Aorta (tissue), 5 donors: ENCODE measurements around the gene ADGRA1. TPM values are rescaled to one million over a fixed set of nuclear protein-coding genes. Genes with fewer than 3 reads are reported as not detected.
"Not testable (repeated sequence)": the region's sequence is repeated elsewhere in the genome, so short reads cannot be mapped to it uniquely, and the experiment has no call there.

Experiments
- ATAC-seq: fragments of 200-7000 bp; cut with Tn5 transposase; one replicate; pipeline ENCODE4 v1.9.1; 2022; ENCODE audit warnings: moderate library complexity; ENCODE audit not compliant: low FRiP score
- DNase-seq, 2 donors: peaks; one replicate each; pipeline ENCODE4 v3.0.0-alpha.2; 2020
- H3K27ac ChIP-seq, 2 donors: one replicate each; pipeline ENCODE4 v1.5.1; 2013; ENCODE audit warnings: low read length in 2 of 2, mild to moderate bottlenecking in 2 of 2, moderate library complexity in 2 of 2, control low read depth in 1 of 2, inconsistent platforms in 1 of 2, low read depth in 1 of 2
- H3K27me3 ChIP-seq, 2 donors: one replicate each; pipeline ENCODE4 v1.6.1; 2013; ENCODE audit warnings: control low read depth in 1 of 2, low read length in 1 of 2, mild to moderate bottlenecking in 1 of 2, moderate library complexity in 1 of 2; ENCODE audit not compliant: insufficient read depth in 2 of 2, control insufficient read depth in 1 of 2
- H3K36me3 ChIP-seq, 2 donors: one replicate each; pipeline ENCODE4 v1.6.1; 2013; ENCODE audit warnings: control low read depth in 1 of 2, low read length in 1 of 2, mild to moderate bottlenecking in 1 of 2; ENCODE audit not compliant: insufficient read depth in 2 of 2, control insufficient read depth in 1 of 2
- H3K4me1 ChIP-seq, 2 donors: one replicate each; pipeline ENCODE4 v1.6.1; 2013; ENCODE audit warnings: low read length in 2 of 2, control low read depth in 1 of 2, mild to moderate bottlenecking in 1 of 2, moderate library complexity in 1 of 2; ENCODE audit not compliant: insufficient read depth in 2 of 2, control insufficient read depth in 1 of 2
- H3K4me3 ChIP-seq, 2 donors: one replicate each; pipeline ENCODE4 v1.5.1; 2013; ENCODE audit warnings: low read length in 2 of 2, control low read depth in 1 of 2, mild to moderate bottlenecking in 1 of 2
- H3K9me3 ChIP-seq: one replicate; pipeline ENCODE4 v1.6.1; 2013; ENCODE audit warnings: mild to moderate bottlenecking, low read length; ENCODE audit not compliant: control insufficient read depth
- WGBS, 2 donors: extraction: QIAGEN DNeasy Blood & Tissue Kit; methylation state at CpG; one replicate each; pipeline ENCODE4 v1.1.7; 2013; 5-methylcytosine and 5-hydroxymethylcytosine counted together
- intact Hi-C, 2 donors: fragments of 100-400 bp; cut with DNase I; formaldehyde crosslinking; loops; one replicate each; pipeline versions ENCODE4 v1.14.2 to v1.15.0; 2022
- polyA plus RNA-seq, 2 donors: library from polyadenylated mRNA; stranded (reverse); fragments of 200-250 nt; gene quantifications; one replicate each; pipeline ENCODE4 v1.2.3, GENCODE V29; 2013
- total RNA-seq, 2 donors: library from RNA; stranded (reverse); fragmentation: NEBNext Ultra II Directional; extraction: Animal tissue kit (Norgen Biotek cat#: 25700); gene quantifications; one replicate each; pipeline ENCODE4 v1.2.1, GENCODE V29; 2021
- donor health status: healthy with polysubstance abuse.
- donor health status: Bipolar disorder and iron deficiency.
- donor health status: DM: no; HTN: no; CAD: no.
- donor health status: DM: no; HTN: no; CAD: no.
- donor health status: DM: yes; HTN: yes; CAD: no.

The ADGRA1 gene
- total and polyA plus RNA-seq, 4 donors = 0.20 TPM; not detected in 3

GRCh38 chr10:133109711-133110110 lies 22.0 kb downstream of the ADGRA1 start:
- Histone ChIP-seq H3K36me3 (no peaks in the 10 kb centered on the region), H3K4me3 (no peak overlapping the region), H3K27ac (no peak overlapping the region), H3K27me3 (no peaks in the 10 kb centered on the region), H3K4me1 (no peaks in the 10 kb centered on the region), H3K9me3 (peaks cover 15% of the 10 kb centered on the region)
- no peak for DNase-seq
- 63 to 73% methylated on average over 11 of the region's 11 CpGs for WGBS, 2 donors
- intact Hi-C loops = no loop called here
- no peak for ATAC-seq

GRCh38 chr10:133110133-133110532 lies 22.4 kb downstream of the ADGRA1 start:
- Histone ChIP-seq H3K36me3 (no peaks in the 10 kb centered on the region), H3K9me3 (peaks cover 15% of the 10 kb centered on the region), H3K4me3 (no peak overlapping the region), H3K27ac (no peak overlapping the region), H3K27me3 (no peaks in the 10 kb centered on the region), H3K4me1 (no peaks in the 10 kb centered on the region)
- ATAC-seq = no peak
- 57 to 58% methylated on average over 13 of the region's 13 CpGs for WGBS, 2 donors
- no peak for DNase-seq
- intact Hi-C loops = no loop called here

GRCh38 chr10:133110609-133111275 lies 23.0 kb downstream of the ADGRA1 start:
- ATAC-seq (no peak), DNase-seq (no peak)
- Histone ChIP-seq H3K27ac (no peak overlapping the region), H3K4me3 (no peak overlapping the region), H3K27me3 (no peaks in the 10 kb centered on the region), H3K36me3 (no peaks in the 10 kb centered on the region), H3K4me1 (no peaks in the 10 kb centered on the region), H3K9me3 (peaks cover 15% of the 10 kb centered on the region)
- 67 to 90% methylated on average over 4 to 6 of the region's 6 CpGs for WGBS, 2 donors
- intact Hi-C loops = no loop called here

GRCh38 chr10:133111640-133112039 lies 23.9 kb downstream of the ADGRA1 start:
- H3K9me3 ChIP-seq = peaks cover 11% of the 10 kb centered on the region
- WGBS, 2 donors = 18 to 30% methylated on average over 2 to 6 of the region's 7 CpGs
- H3K4me1 ChIP-seq, H3K27me3 ChIP-seq, H3K36me3 ChIP-seq, H3K4me3 ChIP-seq, H3K27ac ChIP-seq, intact Hi-C loops, ATAC-seq, DNase-seq: not testable (repeated sequence)

GRCh38 chr10:133113146-133113830 lies 25.6 kb downstream of the ADGRA1 start:
- intact Hi-C loops = no loop called here
- DNase-seq (no peak), ATAC-seq (no peak)
- Histone ChIP-seq H3K27me3 (no peaks in the 10 kb centered on the region), H3K36me3 (no peaks in the 10 kb centered on the region), H3K9me3 (peaks cover 7% of the 10 kb centered on the region), H3K4me3 (no peak overlapping the region), H3K27ac (no peak overlapping the region), H3K4me1 (no peaks in the 10 kb centered on the region)
- WGBS, 2 donors = 93 to 95% methylated on average over 31 of the region's 31 CpGs

GRCh38 chr10:133113847-133114246 lies 26.1 kb downstream of the ADGRA1 start:
- no peak overlapping the region for H3K4me3 ChIP-seq
- DNase-seq = no peak
- peaks cover 5% of the 10 kb centered on the region for H3K9me3 ChIP-seq
- no peaks in the 10 kb centered on the region for H3K36me3 ChIP-seq
- WGBS, 2 donors = 87 to 89% methylated on average over 12 of the region's 12 CpGs
- intact Hi-C loops = no loop called here
- no peak for ATAC-seq
- no peaks in the 10 kb centered on the region for H3K27me3 ChIP-seq
- no peaks in the 10 kb centered on the region for H3K4me1 ChIP-seq
- no peak overlapping the region for H3K27ac ChIP-seq

- H3K4me1 ChIP-seq = no peaks in the 10 kb centered on the region
- no peak overlapping the region for H3K27ac ChIP-seq
- ATAC-seq (no peak), DNase-seq (no peak)
- WGBS, 2 donors = 87 to 88% methylated on average over 18 of the region's 18 CpGs
- intact Hi-C loops = no loop called here
- no peaks in the 10 kb centered on the region for H3K27me3 ChIP-seq
- H3K36me3 ChIP-seq = no peaks in the 10 kb centered on the region
- H3K4me3 ChIP-seq = no peak overlapping the region
- peaks cover 4% of the 10 kb centered on the region for H3K9me3 ChIP-seq
These were observed 26.5 kb downstream of the ADGRA1 start for GRCh38 chr10:133114251-133114650.

- Histone ChIP-seq H3K4me1 (no peaks in the 10 kb centered on the region), H3K36me3 (no peaks in the 10 kb centered on the region), H3K27ac (no peak overlapping the region), H3K27me3 (no peaks in the 10 kb centered on the region), H3K9me3 (peaks cover 3% of the 10 kb centered on the region), H3K4me3 (no peak overlapping the region)
- DNase-seq (no peak), ATAC-seq (no peak)
- intact Hi-C loops = no loop called here
- WGBS, 2 donors = 84 to 85% methylated on average over 33 of the region's 33 CpGs
These were observed 27.2 kb downstream of the ADGRA1 start for GRCh38 chr10:133114726-133115452.
